HL-60 (cell line): Measurements from ENCODE around the gene ST7.

Experiments used
- CTCF ChIP-seq: IDR thresholded peaks from one replicate; pipeline ENCODE4 v1.5.1; 2011; ENCODE audit warnings: low read length, control low read depth, inconsistent platforms; ENCODE audit not compliant: insufficient read depth
- GABPA ChIP-seq: IDR thresholded peaks from 2 replicates; pipeline ENCODE4 v1.6.1; 2012; ENCODE audit warnings: low read depth
- REST ChIP-seq: IDR thresholded peaks from 2 replicates; pipeline ENCODE4 v1.6.1; 2012; ENCODE audit warnings: low read depth; ENCODE audit not compliant: insufficient replicate concordance

DNA sequence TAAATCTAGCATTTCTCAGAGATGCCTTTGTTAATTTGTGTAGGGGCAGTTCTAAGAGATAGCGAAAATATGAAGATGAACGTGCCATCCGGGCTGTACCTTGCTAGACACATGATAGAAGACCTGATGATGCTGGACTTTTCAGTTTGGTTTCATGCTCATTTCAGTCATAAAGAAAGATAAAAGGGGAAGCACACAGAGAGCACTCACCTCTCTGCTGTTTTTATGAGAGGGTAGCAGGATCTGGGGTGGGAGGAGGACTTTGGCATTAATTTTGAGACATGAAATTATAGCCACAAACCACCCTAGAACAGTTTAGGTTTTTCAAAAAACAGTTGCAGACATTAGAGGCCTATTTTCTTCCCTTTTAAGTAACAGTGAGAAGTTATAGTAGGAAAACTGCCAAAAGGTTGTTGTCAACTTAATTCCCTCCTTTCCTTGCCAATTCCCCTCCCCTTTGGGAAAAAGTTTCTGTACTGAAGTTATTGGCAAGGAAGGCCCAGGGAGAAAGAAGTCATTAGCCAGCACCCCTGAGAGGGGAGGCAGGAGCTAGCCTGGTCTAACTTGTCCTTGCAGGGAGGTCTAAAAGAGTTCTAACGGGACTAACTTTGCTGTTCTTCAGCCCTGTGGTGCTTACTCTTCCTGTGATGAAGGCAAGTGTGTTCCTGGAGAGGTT lies 2.6 kb downstream of the ST7 start:
- TF ChIP-seq CTCF (no peak), REST (no peak), GABPA (no peak)
